HepG2 (cell line): ENCODE measurements around the gene SLC16A3. TPM values are rescaled to one million over a fixed set of nuclear protein-coding genes. Genes with fewer than 3 reads are reported as not detected.

Source experiments
- ATAC-seq: fragments of 200-7000 bp; cut with Tn5 transposase; 3 replicates; pipeline ENCODE4 v1.9.1; 2020; ENCODE audit warnings: mild to moderate bottlenecking, moderate library complexity
- Bru-seq: library from RNA; stranded (reverse); fragments of 400-500 nt; gene quantifications from one replicate; lab custom pipeline; 2021; lab: Mats Ljungman, UMichigan
- BruChase-seq, 2 experiments: library from RNA; stranded (reverse); fragments of 400-500 nt; gene quantifications; one replicate each; lab custom pipeline; 2021; lab: Mats Ljungman, UMichigan
- BruUV-seq: library from RNA; stranded (reverse); fragments of 400-500 nt; replicated peaks from 2 replicates; lab custom pipeline; 2021; lab: Mats Ljungman, UMichigan
- CTCF ChIA-PET: fragments of 300-600 bp; formaldehyde crosslinking; extraction: SDS; loops from one replicate; lab custom pipeline; 2021; ENCODE audit warnings: low total read pairs, inconsistent platforms, low intra/inter-chr PET ratio; lab: Yijun Ruan, JAX
- POLR2A ChIA-PET: fragments of 350-600 bp; sonication (Branson Sonifier 250); formaldehyde crosslinking; loops from one replicate; lab custom pipeline; 2020; ENCODE audit warnings: antibody characterized with exemption, inconsistent platforms; lab: Yijun Ruan, JAX
- DNase-seq: peaks from one replicate; pipeline ENCODE4 v3.0.0-alpha.2; 2015; ENCODE audit warnings: low spot score
- FAIRE-seq: peaks from 3 replicates; lab custom pipeline; 2011; peaks lifted over from hg19 to GRCh38; lab: Jason Lieb, UNC
- H2AFZ ChIP-seq: one replicate; pipeline ENCODE4 v1.6.1; 2011; ENCODE audit warnings: low read length, inconsistent platforms
- H3K27ac ChIP-seq: fragments of 300-600 bp; 3 replicates; pipeline ENCODE4 v1.8.0; 2011; ENCODE audit warnings: mixed run types, mild to moderate bottlenecking, mixed read lengths, low read length, inconsistent platforms; ENCODE audit not compliant: insufficient read depth; ENCODE audit errors: extremely low read length
- H3K27me3 ChIP-seq, 2 experiments: fragments of 200-600 bp in 1 of 2; 2 replicates in 1 of 2; 3 replicates in 1 of 2; pipeline versions ENCODE4 v1.6.0 to v1.8.0; 2011; ENCODE audit warnings: low read length in 2 of 2, mild to moderate bottlenecking in 2 of 2, moderate library complexity in 2 of 2, inconsistent platforms in 1 of 2; ENCODE audit not compliant: insufficient read depth in 2 of 2, control insufficient read depth in 1 of 2
- H3K36me3 ChIP-seq, 2 experiments: fragments of 200-600 bp in 1 of 2; replicated peaks in 1 of 2; 2 replicates in 1 of 2; 3 replicates in 1 of 2; pipeline versions ENCODE4 v1.5.1 to v1.8.0; 2011; ENCODE audit warnings: low read length in 2 of 2, inconsistent platforms in 1 of 2; ENCODE audit not compliant: insufficient read depth in 2 of 2, control insufficient read depth in 1 of 2
- H3K4me1 ChIP-seq: 2 replicates; pipeline ENCODE4 v1.5.1; 2012; ENCODE audit warnings: low read length, inconsistent platforms; ENCODE audit not compliant: insufficient read depth
- H3K4me2 ChIP-seq: 2 replicates; pipeline ENCODE4 v1.6.0; 2011; ENCODE audit warnings: low read depth, low read length, inconsistent platforms
- H3K4me3 ChIP-seq, 3 experiments: fragments of 200-600 bp in 1 of 3; sonication (generic), shearing (Covaris generic) in 1 of 3; replicated peaks in 1 of 3; 2 replicates each; pipeline ENCODE4 v1.5.1; 2011 to 2016; ENCODE audit warnings: low read length in 3 of 3, inconsistent platforms in 2 of 3, low read depth in 2 of 3, mild to moderate bottlenecking in 2 of 3, control low read depth in 1 of 3, mixed read lengths in 1 of 3; ENCODE audit not compliant: insufficient read depth in 1 of 3
- H3K79me2 ChIP-seq: one replicate; pipeline ENCODE4 v1.6.1; 2011; ENCODE audit warnings: low read length, inconsistent platforms; ENCODE audit not compliant: insufficient read depth
- H3K9ac ChIP-seq: 2 replicates; pipeline ENCODE4 v1.6.0; 2011; ENCODE audit warnings: mild to moderate bottlenecking, low read depth, low read length, inconsistent platforms; ENCODE audit not compliant: insufficient read depth
- H3K9me3 ChIP-seq: 2 replicates; pipeline ENCODE4 v1.5.1; 2012; ENCODE audit warnings: mild to moderate bottlenecking, low read length
- H4K20me1 ChIP-seq: 2 replicates; pipeline ENCODE4 v1.6.0; 2011; ENCODE audit warnings: inconsistent platforms, mild to moderate bottlenecking, low read length, moderate library complexity; ENCODE audit not compliant: insufficient read depth
- ATAD3A ChIP-seq: sonication (generic); formaldehyde crosslinking; IDR thresholded peaks from 2 replicates; pipeline ENCODE4 v1.4.0; 2020; ENCODE audit warnings: missing genetic modification reagents
- BORCS8-MEF2B ChIP-seq: sonication (generic); formaldehyde crosslinking; IDR thresholded peaks from 2 replicates; pipeline ENCODE4 v1.8.0; 2022; ENCODE audit warnings: mild to moderate bottlenecking, missing genetic modification reagents
- CCDC6 ChIP-seq: sonication (generic); formaldehyde crosslinking; IDR thresholded peaks from 2 replicates; pipeline ENCODE4 v1.8.1; 2022; ENCODE audit warnings: mild to moderate bottlenecking, missing genetic modification reagents, moderate library complexity
- FOXJ3 ChIP-seq: sonication (generic); formaldehyde crosslinking; IDR thresholded peaks from 2 replicates; pipeline ENCODE4 v1.4.0; 2020; ENCODE audit warnings: missing genetic modification reagents, mild to moderate bottlenecking, borderline replicate concordance
- GTF2F1 ChIP-seq: fragments of 150-350 bp; IDR thresholded peaks from 2 replicates; pipeline ENCODE4 v1.6.1; 2014; ENCODE audit warnings: low read length
- HOXD1 ChIP-seq: sonication (generic); formaldehyde crosslinking; IDR thresholded peaks from 2 replicates; pipeline ENCODE4 v1.5.0; 2020; ENCODE audit warnings: missing genetic modification reagents
- RFX3 ChIP-seq: IDR thresholded peaks from 2 replicates; pipeline ENCODE4 v1.6.1; 2016; ENCODE audit warnings: missing biosample characterization, missing genetic modification reagents
- SMAD1 ChIP-seq: sonication (generic); formaldehyde crosslinking; IDR thresholded peaks from 2 replicates; pipeline ENCODE4 v1.4.0; 2020; ENCODE audit warnings: missing genetic modification reagents, low read depth, mild to moderate bottlenecking, borderline replicate concordance
- ZNF251 ChIP-seq: sonication (generic); formaldehyde crosslinking; IDR thresholded peaks from 2 replicates; pipeline ENCODE4 v1.9.0; 2021; ENCODE audit warnings: mild to moderate bottlenecking, missing genetic modification reagents
- ZNF496 ChIP-seq: sonication (generic); formaldehyde crosslinking; IDR thresholded peaks from 2 replicates; pipeline ENCODE4 v1.8.1; 2023; ENCODE audit warnings: mild to moderate bottlenecking, moderate library complexity, missing genetic modification reagents; ENCODE audit not compliant: insufficient replicate concordance
- ZNF546 ChIP-seq: sonication (generic); formaldehyde crosslinking; conservative IDR thresholded peaks from 2 replicates; pipeline ENCODE4 v1.8.1; 2023; ENCODE audit warnings: mild to moderate bottlenecking, missing genetic modification reagents
- ZNF737 ChIP-seq: sonication (generic); formaldehyde crosslinking; IDR thresholded peaks from 2 replicates; pipeline ENCODE4 v1.5.0; 2020; ENCODE audit warnings: missing genetic modification reagents, mild to moderate bottlenecking, borderline replicate concordance
- WGBS: methylation state at CpG from one replicate; pipeline ENCODE4 v1.1.6; 2017; ENCODE audit warnings: low lambda C conversion rate; 5-methylcytosine and 5-hydroxymethylcytosine counted together
- in situ Hi-C: cut with HindIII; loops from 2 replicates; pipeline ENCODE4 v1.10.0; 2017; ENCODE audit warnings: low pct_unique_long_range_greater_than_20kb; ENCODE audit not compliant: extremely low pct_ligation_motif_present
- intact Hi-C: fragments of 100-400 bp; cut with micrococcal nuclease; formaldehyde crosslinking; loops from one replicate; pipeline ENCODE4 v1.10.0; 2022; ENCODE audit not compliant: unreplicated experiment
- long read RNA-seq, 2 experiments: library from RNA in 1 of 2; library from polyadenylated mRNA in 1 of 2; stranded (forward) in 1 of 2; unstranded in 1 of 2; transcript quantifications; one replicate each; pipeline ENCODE4 v2.0.0, GENCODE V29; 2019 to 2022
- polyA minus RNA-seq, 3 experiments: library from RNA; depleted of rRNA, polyadenylated mRNA; stranded (reverse); fragments of >200 nt; gene quantifications; 2 replicates each; pipeline ENCODE4 v1.2.3, GENCODE V29; 2011; ENCODE audit warnings: low replicate concordance in 1 of 3
- polyA plus RNA-seq, 8 experiments: library from polyadenylated mRNA; depleted of rRNA in 3 of 8; stranded (reverse) in 7 of 8; unstranded in 1 of 8; fragments of >200 nt; fragmentation: Illumina TruSeq in 4 of 8; extraction: Trizol in 4 of 8; gene quantifications; 2 replicates each; pipeline versions ENCODE4 v1.2.1 to v1.2.3, GENCODE V29; 2011 to 2016; ENCODE audit warnings: low read depth in 4 of 8, missing spikeins in 1 of 8, mixed read lengths in 1 of 8; ENCODE audit not compliant: insufficient read depth in 1 of 8
- total RNA-seq, 5 experiments: library from RNA; depleted of rRNA; stranded (reverse); fragments of >200 nt; fragmentation: Illumina TruSeq; extraction: Trizol; gene quantifications; 2 replicates each; pipeline ENCODE4 v1.2.3, GENCODE V29; 2016; ENCODE audit warnings: low read depth in 1 of 5
- TF ChIP-seq, protein P1 (sequence below): IDR thresholded peaks from 2 replicates; pipeline ENCODE4 v1.6.1; 2018; ENCODE audit warnings: missing genetic modification reagents
- TF ChIP-seq, protein P2 (sequence below): IDR thresholded peaks from 2 replicates; pipeline ENCODE4 v1.6.1; 2016; ENCODE audit warnings: low read depth, control low read depth

Gene SLC16A3
- 99.9 and 242 TPM in 2 replicates for total RNA-seq (2016; rRNA removed; fragmentation: Illumina TruSeq; extraction: Trizol)
- total RNA-seq (2016; cell fraction: cytosol; rRNA removed; fragmentation: Illumina TruSeq; extraction: Trizol; ENCODE audit: low read depth) = 51.0 and 61.4 TPM in 2 replicates
- total RNA-seq (2016; cell fraction: insoluble cytoplasmic fraction; rRNA removed; fragmentation: Illumina TruSeq; extraction: Trizol) = 83.6 and 248 TPM in 2 replicates
- total RNA-seq (2016; cell fraction: membrane; rRNA removed; fragmentation: Illumina TruSeq; extraction: Trizol) = 88.3 and 97.4 TPM in 2 replicates
- 164 and 200 TPM in 2 replicates for total RNA-seq (2016; cell fraction: nucleus; rRNA removed; fragmentation: Illumina TruSeq; extraction: Trizol)
- polyA plus RNA-seq (2011; rRNA removed) = 349 and 598 TPM in 2 replicates
- 384 and 554 TPM in 2 replicates for polyA plus RNA-seq (2011; cell fraction: cytosol; rRNA removed)
- 293 and 327 TPM in 2 replicates for polyA plus RNA-seq (2011; cell fraction: nucleus; rRNA removed)
- 348 and 404 TPM in 2 replicates for polyA plus RNA-seq (2012)
- 38.7 and 40.7 TPM in 2 replicates for polyA plus RNA-seq (2016; cell fraction: cytosol; fragmentation: Illumina TruSeq; extraction: Trizol; ENCODE audit: low read depth)
- polyA plus RNA-seq (2016; cell fraction: insoluble cytoplasmic fraction; fragmentation: Illumina TruSeq; extraction: Trizol; ENCODE audit: low read depth) = 95.9 and 111 TPM in 2 replicates
- polyA plus RNA-seq (2016; cell fraction: membrane; fragmentation: Illumina TruSeq; extraction: Trizol; ENCODE audit: low read depth) = 61.0 and 65.9 TPM in 2 replicates
- polyA plus RNA-seq (2016; cell fraction: nucleus; fragmentation: Illumina TruSeq; extraction: Trizol; ENCODE audit: insufficient read depth, low read depth) = 334 and 368 TPM in 2 replicates
- 181 and 1,731 TPM in 2 replicates for polyA minus RNA-seq (2011; rRNA and poly(A)+ RNA removed; ENCODE audit: low replicate concordance)
- polyA minus RNA-seq (2011; cell fraction: cytosol; rRNA and poly(A)+ RNA removed) = 365 and 408 TPM in 2 replicates
- polyA minus RNA-seq (2011; cell fraction: nucleus; rRNA and poly(A)+ RNA removed) = 137 and 145 TPM in 2 replicates
- percentile 86 among the genes with signal in this experiment for Bru-seq, nascent RNA
- BruChase-seq, experiment 1, labeled RNA remaining after a 6-hour chase = percentile 94 among the genes with signal in this experiment
- percentile 92 among the genes with signal in this experiment for BruChase-seq, experiment 2, labeled RNA remaining after a 2-hour chase
- long read RNA-seq, experiment 1, full-length matches to known transcripts = 474 of 577 reads
- long read RNA-seq, experiment 1, partial matches to known transcripts = 65 of 577 reads
- long read RNA-seq, experiment 1, other reads (novel, unspliced or antisense) = 38 of 577 reads
- long read RNA-seq, experiment 2, full-length matches to known transcripts = 747 of 1,146 reads
- long read RNA-seq, experiment 2, partial matches to known transcripts = 276 of 1,146 reads
- long read RNA-seq, experiment 2, other reads (novel, unspliced or antisense) = 123 of 1,146 reads

DNA sequence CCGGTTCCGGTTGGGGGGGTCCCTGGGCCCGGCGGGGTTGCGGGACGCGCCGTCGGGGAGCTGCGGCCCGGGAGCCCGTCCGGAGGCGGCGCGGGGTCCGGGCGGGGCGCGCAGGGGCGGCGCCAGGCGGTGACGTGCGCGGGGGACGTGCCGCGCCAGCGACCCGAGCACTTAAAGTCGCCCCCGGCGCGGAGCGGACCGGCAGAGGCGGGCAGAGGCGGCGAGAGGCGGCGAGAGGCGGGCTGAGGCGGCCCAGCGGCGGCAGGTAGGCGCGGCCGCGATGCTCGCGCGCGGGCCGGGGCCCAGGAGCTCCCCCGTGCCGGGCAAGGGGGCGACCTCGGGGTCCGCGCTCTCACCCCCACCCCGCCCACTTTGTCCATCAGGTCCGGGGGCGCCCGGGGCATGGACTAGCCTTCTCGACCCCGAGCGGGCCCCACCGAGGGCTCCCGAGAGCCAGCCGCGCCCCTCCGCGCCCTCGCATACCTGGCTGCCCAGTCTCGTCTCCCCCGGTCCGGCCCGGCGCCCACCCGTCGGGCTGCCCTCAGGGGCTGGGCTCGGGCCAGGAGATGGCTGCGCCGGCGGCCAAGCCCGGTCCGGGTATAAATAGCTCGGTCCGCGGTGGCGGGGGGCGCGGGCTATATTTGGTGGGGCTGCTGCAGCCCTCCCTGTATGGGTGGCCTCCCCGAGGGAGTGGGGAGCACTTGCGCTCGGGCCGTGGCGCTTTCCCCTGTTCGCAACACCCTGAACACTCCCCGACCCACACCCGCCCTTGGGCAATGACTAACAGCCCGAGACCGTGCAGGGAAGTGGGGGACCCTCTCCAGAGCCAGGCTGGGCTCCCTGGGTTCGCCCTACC, at the start of gene SLC16A3:
TSS of gene SLC16A3 (plus strand) at position 201 of the 856 bp plus-strand sequence. CDS start 6,967 bp downstream, outside the sequence.
- ChIA-PET CTCF (no interaction called here), POLR2A (interaction anchor here (0.6 to 5.0 kb wide), 22 partner anchors 8 to 265 kb away, joined by 3 to 117 read pairs (median 5); partner anchors contain the start of genes CCDC57, CD7 and CSNK1D)
- WGBS = 1% methylated on average over 37 of the region's 105 CpGs
- H3K4me1 ChIP-seq = peaks cover 72% of the 10 kb centered on the region
- in situ Hi-C loops = no loop called here
- intact Hi-C loops = no loop called here
- H4K20me1 ChIP-seq = peaks cover 45% of the 10 kb centered on the region
- H2AFZ ChIP-seq = no peak within 1 kb of the TSS
- H3K36me3 ChIP-seq = peaks cover 5 to 8% of the 10 kb centered on the region in 2 experiments; a peak in 3 of 5 replicates
- TSS peak; percentile 67 for BruUV-seq
- DNase-seq = no peak
- peak within 1 kb of the TSS; percentile 84 for H3K27ac ChIP-seq
- FAIRE-seq = no peak
- H3K9me3 ChIP-seq = no peaks in the 10 kb centered on the region
- H3K27me3 ChIP-seq = no peaks in the 10 kb centered on the region; a peak in 1 of 5 replicates
- H3K79me2 ChIP-seq = peaks cover 47% of the 10 kb centered on the region
- peak; percentile 4 for ATAC-seq
- peak within 1 kb of the TSS; percentile 76 to 99 (median 97) for H3K4me3 ChIP-seq
- peak within 1 kb of the TSS; percentile 91 for H3K9ac ChIP-seq
- H3K4me2 ChIP-seq = peak within 1 kb of the TSS; percentile 82
- TF ChIP-seq ZNF737 (CRISPR knock-in tag) (no peak), RFX3 (CRISPR knock-in tag) (no peak), GTF2F1 (no peak), ZNF546 (CRISPR knock-in tag) (no peak), HOXD1 (CRISPR knock-in tag) (no peak), ZNF251 (no peak), SMAD1 (peak; percentile 27; the same call in 1 of the 2 replicates), ATAD3A (0 out of 2 replicates have a peak, but pooled peaks have one; percentile 11), ZNF496 (CRISPR knock-in tag) (no peak), CCDC6 (0 out of 2 replicates have a peak, but pooled peaks have one; percentile 74), BORCS8-MEF2B (no peak; the same call in 1 of the 2 replicates), FOXJ3 (CRISPR knock-in tag) (no peak)
- TF ChIP-seq, protein P1, sequence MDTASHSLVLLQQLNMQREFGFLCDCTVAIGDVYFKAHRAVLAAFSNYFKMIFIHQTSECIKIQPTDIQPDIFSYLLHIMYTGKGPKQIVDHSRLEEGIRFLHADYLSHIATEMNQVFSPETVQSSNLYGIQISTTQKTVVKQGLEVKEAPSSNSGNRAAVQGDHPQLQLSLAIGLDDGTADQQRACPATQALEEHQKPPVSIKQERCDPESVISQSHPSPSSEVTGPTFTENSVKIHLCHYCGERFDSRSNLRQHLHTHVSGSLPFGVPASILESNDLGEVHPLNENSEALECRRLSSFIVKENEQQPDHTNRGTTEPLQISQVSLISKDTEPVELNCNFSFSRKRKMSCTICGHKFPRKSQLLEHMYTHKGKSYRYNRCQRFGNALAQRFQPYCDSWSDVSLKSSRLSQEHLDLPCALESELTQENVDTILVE (CRISPR knock-in tag) = no peak
- TF ChIP-seq, protein P2, sequence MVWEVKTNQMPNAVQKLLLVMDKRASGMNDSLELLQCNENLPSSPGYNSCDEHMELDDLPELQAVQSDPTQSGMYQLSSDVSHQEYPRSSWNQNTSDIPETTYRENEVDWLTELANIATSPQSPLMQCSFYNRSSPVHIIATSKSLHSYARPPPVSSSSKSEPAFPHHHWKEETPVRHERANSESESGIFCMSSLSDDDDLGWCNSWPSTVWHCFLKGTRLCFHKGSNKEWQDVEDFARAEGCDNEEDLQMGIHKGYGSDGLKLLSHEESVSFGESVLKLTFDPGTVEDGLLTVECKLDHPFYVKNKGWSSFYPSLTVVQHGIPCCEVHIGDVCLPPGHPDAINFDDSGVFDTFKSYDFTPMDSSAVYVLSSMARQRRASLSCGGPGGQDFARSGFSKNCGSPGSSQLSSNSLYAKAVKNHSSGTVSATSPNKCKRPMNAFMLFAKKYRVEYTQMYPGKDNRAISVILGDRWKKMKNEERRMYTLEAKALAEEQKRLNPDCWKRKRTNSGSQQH = peak; percentile 84; the same call in 1 of the 2 replicates
